Panc1 (cell line): ENCODE data around the gene SLC6A8. TPM values are rescaled to one million over a fixed set of nuclear protein-coding genes. Genes with fewer than 3 reads are reported as not detected.

Source experiments
- ATAC-seq: fragments of 200-7000 bp; cut with Tn5 transposase; 2 replicates; pipeline ENCODE4 v1.9.1; 2020; ENCODE audit warnings: mild to moderate bottlenecking, moderate library complexity
- BruUV-seq: library from RNA; stranded (reverse); fragments of 400-500 nt; replicated peaks from 2 replicates; lab custom pipeline; 2021; lab: Mats Ljungman, UMichigan
- CTCF ChIA-PET: fragments of 300-600 bp; sonication (Branson Sonifier 250); formaldehyde crosslinking; loops from one replicate; lab custom pipeline; 2022; ENCODE audit warnings: antibody characterized with exemption; lab: Charles Lee
- POLR2A ChIA-PET: fragments of 300-600 bp; sonication (Branson Sonifier 250); formaldehyde crosslinking; loops from one replicate; lab custom pipeline; 2022; ENCODE audit warnings: antibody characterized with exemption; lab: Charles Lee
- DNase-seq: peaks from one replicate; pipeline ENCODE4 v3.0.0-alpha.2; 2010; ENCODE audit warnings: low read depth, low spot score
- H3K27ac ChIP-seq: 2 replicates; pipeline ENCODE4 v1.5.1; 2011; ENCODE audit warnings: mild to moderate bottlenecking, low read length, inconsistent platforms
- H3K27me3 ChIP-seq: fragments of 200-500 bp; sonication (Bioruptor generic); 2 replicates; pipeline ENCODE4 v1.6.0; 2014; ENCODE audit warnings: low read length, inconsistent platforms; ENCODE audit not compliant: control insufficient read depth, insufficient read depth
- H3K36me3 ChIP-seq: fragments of 200-500 bp; sonication (Bioruptor generic); 2 replicates; pipeline ENCODE4 v1.5.1; 2014; ENCODE audit warnings: inconsistent platforms, mild to moderate bottlenecking, low read length, moderate library complexity; ENCODE audit not compliant: control insufficient read depth, insufficient read depth
- H3K4me1 ChIP-seq: 2 replicates; pipeline ENCODE4 v1.5.1; 2011; ENCODE audit warnings: inconsistent platforms, mild to moderate bottlenecking, low read length, moderate library complexity; ENCODE audit not compliant: control insufficient read depth, insufficient read depth
- H3K4me3 ChIP-seq, 2 experiments: 2 replicates each; pipeline ENCODE4 v1.5.1; 2011 to 2012; ENCODE audit warnings: low read depth in 2 of 2, low read length in 2 of 2, mild to moderate bottlenecking in 2 of 2, inconsistent platforms in 1 of 2, moderate library complexity in 1 of 2
- H3K9me3 ChIP-seq: fragments of 200-500 bp; sonication (Bioruptor generic); 2 replicates; pipeline ENCODE4 v1.5.1; 2014; ENCODE audit warnings: low read depth, mild to moderate bottlenecking, inconsistent platforms, low read length, moderate library complexity; ENCODE audit not compliant: control insufficient read depth, insufficient read depth
- CTCF ChIP-seq: fragments of 450-650 bp; IDR thresholded peaks from 2 replicates; pipeline ENCODE4 v1.5.1; 2017; ENCODE audit warnings: mild to moderate bottlenecking
- POLR2AphosphoS5 ChIP-seq: IDR thresholded peaks from 2 replicates; pipeline ENCODE4 v1.6.1; 2012; ENCODE audit warnings: mild to moderate bottlenecking, low read depth, low read length, moderate library complexity
- REST ChIP-seq, 2 experiments: IDR thresholded peaks; 2 replicates each; pipeline ENCODE4 v1.6.1; 2011 to 2012; ENCODE audit warnings: low read depth in 2 of 2, control low read depth in 1 of 2, low read length in 1 of 2, mild to moderate bottlenecking in 1 of 2, moderate library complexity in 1 of 2; ENCODE audit not compliant: insufficient read depth in 1 of 2
- SIN3A ChIP-seq: IDR thresholded peaks from 2 replicates; pipeline ENCODE4 v1.6.1; 2012; ENCODE audit warnings: low read depth, mild to moderate bottlenecking, low read length, moderate library complexity, borderline replicate concordance; ENCODE audit not compliant: insufficient read depth
- TCF7L2 ChIP-seq: IDR thresholded peaks from 2 replicates; pipeline ENCODE4 v1.6.1; 2011; ENCODE audit warnings: mild to moderate bottlenecking, low read depth, low read length, inconsistent platforms
- in situ Hi-C: cut with HindIII; loops from 2 replicates; pipeline ENCODE4 v1.10.0; 2016; ENCODE audit warnings: low sequenced_read_pairs, low pct_unique_long_range_greater_than_20kb
- intact Hi-C: fragments of 100-400 bp; cut with micrococcal nuclease; formaldehyde crosslinking; loops from one replicate; pipeline ENCODE4 v1.10.0; 2022; ENCODE audit not compliant: unreplicated experiment
- total RNA-seq: library from RNA; stranded (reverse); gene quantifications from one replicate; pipeline ENCODE4 v1.2.1, GENCODE V29; 2021; ENCODE audit not compliant: unreplicated experiment

Gene SLC6A8
- total RNA-seq, 1 experiment from 2014 or later: 125 TPM

GRCh38 chrX:153701706-153702105 lies 14.0 kb downstream of the SLC6A8 start:
- no peaks in the 10 kb centered on the region for H3K27me3 ChIP-seq
- ATAC-seq: no peak
- no peaks in the 10 kb centered on the region for H3K4me1 ChIP-seq
- CTCF ChIA-PET: no interaction called here
- no peak overlapping the region for H3K4me3 ChIP-seq
- TF ChIP-seq SIN3A (no peak), REST (IDR thresholded peaks at IDR 0.05; ENCODE audit: insufficient read depth in 1 of 2, low read depth in 2 of 2, low read length in 1 of 2) (no peak), POLR2AphosphoS5 (no peak), CTCF (no peak), TCF7L2 (no peak)
- in situ Hi-C loops: no loop called here
- POLR2A ChIA-PET: no interaction called here
- no peak for DNase-seq
- intact Hi-C loops: no loop called here
- H3K36me3 ChIP-seq: no peaks in the 10 kb centered on the region; the same call in 1 of the 2 replicates
- H3K27ac ChIP-seq: no peak overlapping the region
- no peaks in the 10 kb centered on the region for H3K9me3 ChIP-seq
- no TSS peak for BruUV-seq

DNA sequence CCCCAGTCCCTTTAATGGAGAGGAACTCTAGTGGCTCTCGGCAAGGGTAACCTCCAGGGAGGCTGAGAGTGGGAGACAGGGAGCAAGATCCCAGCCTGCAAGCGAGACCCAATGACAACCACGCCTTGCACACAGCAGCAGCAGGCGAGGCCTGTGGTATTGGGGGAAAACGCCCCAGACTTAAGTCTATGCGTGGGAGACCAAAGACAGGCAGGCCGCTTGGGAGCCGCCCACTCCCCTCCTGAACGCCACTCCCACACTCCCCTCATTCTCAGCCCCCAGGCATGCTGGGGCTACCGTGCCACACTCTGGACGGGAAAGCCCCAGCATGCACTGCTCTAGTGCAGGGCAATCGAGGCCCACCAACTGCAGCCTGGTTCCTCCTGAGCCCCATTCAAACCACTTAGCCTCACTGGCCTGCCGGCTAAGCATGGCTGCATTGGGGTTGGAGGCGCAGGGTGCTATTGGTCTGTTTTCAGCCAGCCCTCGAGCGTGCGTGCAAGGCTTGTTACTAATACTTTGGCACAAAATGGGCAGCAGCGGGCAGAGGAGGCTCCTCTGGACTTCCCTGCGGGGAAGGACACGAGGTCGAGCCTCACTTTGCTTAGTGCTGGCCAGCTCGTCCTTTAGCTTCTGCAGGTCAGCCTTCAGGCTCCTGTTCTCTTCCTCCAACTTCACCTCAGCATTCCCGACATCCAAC lies 14.8 kb downstream of the SLC6A8 start:
- POLR2A ChIA-PET: no interaction called here
- ATAC-seq: no peak
- DNase-seq: no peak
- Histone ChIP-seq H3K27ac (no peak overlapping the region), H3K9me3 (no peaks in the 10 kb centered on the region), H3K4me3 (no peak overlapping the region), H3K4me1 (no peaks in the 10 kb centered on the region), H3K27me3 (no peaks in the 10 kb centered on the region), H3K36me3 (no peaks in the 10 kb centered on the region; the same call in 1 of the 2 replicates)
- in situ Hi-C loops (no loop called here), intact Hi-C loops (no loop called here)
- TF ChIP-seq POLR2AphosphoS5: no peak
- TF ChIP-seq SIN3A: no peak
- no peak for TF ChIP-seq TCF7L2
- no peak for TF ChIP-seq CTCF
- no peak for TF ChIP-seq REST (IDR thresholded peaks at IDR 0.05; ENCODE audit: insufficient read depth in 1 of 2, low read depth in 2 of 2, low read length in 1 of 2)
- BruUV-seq: no TSS peak
- CTCF ChIA-PET: no interaction called here
